PC-9 (cell line): ENCODE measurements around the gene FIZ1. TPM values are rescaled to one million over a fixed set of nuclear protein-coding genes. Genes with fewer than 3 reads are reported as not detected.

ENCODE experiments used
- BruUV-seq: library from RNA; stranded (reverse); fragments of 400-500 nt; replicated peaks from 2 replicates; lab custom pipeline; 2021; lab: Mats Ljungman, UMichigan
- CTCF ChIA-PET: fragments of 300-600 bp; sonication (Branson Sonifier 250); formaldehyde crosslinking; loops from one replicate; lab custom pipeline; 2022; ENCODE audit warnings: antibody characterized with exemption; lab: Charles Lee
- POLR2A ChIA-PET: fragments of 300-600 bp; sonication (Branson Sonifier 250); formaldehyde crosslinking; loops from one replicate; lab custom pipeline; 2022; ENCODE audit warnings: antibody characterized with exemption; ENCODE audit not compliant: unreplicated experiment; lab: Charles Lee
- DNase-seq, 2 experiments: peaks; one replicate each; pipeline versions ENCODE4 v3.0.0 to v3.0.0-alpha.2; 2015 to 2022; ENCODE audit warnings: mixed read lengths in 1 of 2
- H2AFZ ChIP-seq: fragments of 200-600 bp; sonication (generic); 2 replicates; pipeline ENCODE4 v1.8.1; 2017; ENCODE audit warnings: antibody characterized with exemption
- H3F3A ChIP-seq: fragments of 200-600 bp; sonication (generic); 2 replicates; pipeline ENCODE4 v1.8.1; 2017; ENCODE audit warnings: antibody characterized with exemption, mild to moderate bottlenecking, low read depth; ENCODE audit not compliant: insufficient read depth
- H3K27ac ChIP-seq: fragments of 200-600 bp; sonication (generic); 2 replicates; pipeline ENCODE4 v1.6.1; 2016; ENCODE audit warnings: mixed run types
- H3K27me3 ChIP-seq: fragments of 200-600 bp; sonication (generic); 2 replicates; pipeline ENCODE4 v1.6.1; 2016; ENCODE audit warnings: low read depth, mixed run types; ENCODE audit not compliant: insufficient read depth
- H3K36me3 ChIP-seq: fragments of 200-600 bp; sonication (generic); 2 replicates; pipeline ENCODE4 v1.6.1; 2016; ENCODE audit warnings: low read depth, mixed run types
- H3K4me1 ChIP-seq: fragments of 200-600 bp; sonication (generic); replicated peaks from 2 replicates; pipeline ENCODE4 v1.6.1; 2016; ENCODE audit warnings: mixed run types; ENCODE audit not compliant: insufficient read depth
- H3K4me2 ChIP-seq: fragments of 200-600 bp; sonication (generic); 2 replicates; pipeline ENCODE4 v1.6.1; 2017; ENCODE audit warnings: mixed run types
- H3K4me3 ChIP-seq: fragments of 200-600 bp; sonication (generic); 2 replicates; pipeline ENCODE4 v1.6.1; 2016; ENCODE audit warnings: mixed run types
- H3K79me2 ChIP-seq: fragments of 200-600 bp; sonication (generic); 2 replicates; pipeline ENCODE4 v1.6.1; 2017; ENCODE audit warnings: low read depth, mixed run types
- H3K9me2 ChIP-seq: fragments of 200-600 bp; sonication (generic); 2 replicates; pipeline ENCODE4 v1.8.1; 2017; ENCODE audit warnings: mild to moderate bottlenecking; ENCODE audit not compliant: insufficient read depth
- H3K9me3 ChIP-seq: fragments of 200-600 bp; sonication (generic); 2 replicates; pipeline ENCODE4 v1.8.1; 2016; ENCODE audit warnings: low read depth; ENCODE audit not compliant: insufficient read depth
- H4K20me1 ChIP-seq: fragments of 200-600 bp; sonication (generic); 2 replicates; pipeline ENCODE4 v1.8.1; 2017; ENCODE audit not compliant: insufficient read depth
- CTCF ChIP-seq: fragments of 200-600 bp; sonication (generic); conservative IDR thresholded peaks from 2 replicates; pipeline ENCODE4 v1.6.1; 2017; ENCODE audit warnings: mixed run types, antibody characterized with exemption, mild to moderate bottlenecking, moderate library complexity
- EZH2 ChIP-seq: fragments of 200-600 bp; sonication (generic); IDR thresholded peaks from 2 replicates; pipeline ENCODE4 v1.8.0; 2017; ENCODE audit warnings: antibody characterized with exemption, low read depth
- intact Hi-C: fragments of 100-400 bp; cut with micrococcal nuclease; formaldehyde crosslinking; loops from one replicate; pipeline ENCODE4 v1.10.0; 2022; ENCODE audit not compliant: unreplicated experiment
- total RNA-seq: library from RNA; stranded (reverse); gene quantifications from 2 replicates; pipeline ENCODE4 v1.2.3, GENCODE V29; 2021

Gene FIZ1
- total RNA-seq, 1 experiment from 2014 or later: 25.4 TPM

DNA sequence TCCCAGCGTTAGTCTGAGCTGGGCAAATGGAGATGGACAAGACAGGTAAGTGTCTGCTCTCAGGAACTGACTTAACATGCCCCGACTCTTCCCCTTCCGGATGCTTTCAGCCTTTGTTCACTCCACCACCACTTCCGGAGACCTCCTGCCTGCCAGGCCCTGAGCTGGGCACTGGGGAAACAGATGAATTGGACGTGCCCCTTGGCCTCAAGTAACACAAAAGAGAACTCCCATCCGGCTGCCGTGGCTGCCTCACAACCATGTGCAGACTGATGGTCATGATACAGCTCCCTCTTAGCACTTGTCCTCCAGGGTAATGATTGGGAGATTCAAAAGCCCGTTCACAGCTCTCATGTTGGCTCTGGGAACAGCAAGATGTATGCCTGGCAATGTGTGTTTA, 18.1 kb upstream of the FIZ1 start:
- no TSS peak for BruUV-seq
- intact Hi-C loops: no loop called here
- Histone ChIP-seq H3K36me3 (peaks cover 3% of the 10 kb centered on the region; the same call in 1 of the 2 replicates), H3K79me2 (no peaks in the 10 kb centered on the region), H3K27me3 (no peaks in the 10 kb centered on the region), H3F3A (peaks cover 31% of the 10 kb centered on the region), H2AFZ (no peak overlapping the region), H3K27ac (no peak overlapping the region), H3K4me1 (no peaks in the 10 kb centered on the region), H3K4me3 (no peak overlapping the region), H3K9me2 (no peaks in the 10 kb centered on the region), H3K4me2 (no peak overlapping the region), H4K20me1 (peaks cover 9% of the 10 kb centered on the region), H3K9me3 (no peaks in the 10 kb centered on the region)
- ChIA-PET CTCF (interaction anchor here (0.5 kb wide), 1 partner anchor 561 kb away, joined by 4 read pairs; no protein-coding TSS in a partner anchor), POLR2A (no interaction called here)
- no peak for DNase-seq
- TF ChIP-seq CTCF: no peak
- no peak for TF ChIP-seq EZH2

GRCh38 chr19:55616395-55616875, 17.1 kb upstream of the FIZ1 start:
- Histone ChIP-seq H3F3A (peaks cover 39% of the 10 kb centered on the region), H3K9me3 (no peaks in the 10 kb centered on the region), H3K4me2 (no peak overlapping the region), H3K36me3 (peaks cover 3% of the 10 kb centered on the region; the same call in 1 of the 2 replicates), H4K20me1 (peaks cover 14% of the 10 kb centered on the region), H2AFZ (no peak overlapping the region), H3K4me1 (no peaks in the 10 kb centered on the region), H3K79me2 (no peaks in the 10 kb centered on the region), H3K27ac (no peak overlapping the region), H3K27me3 (no peaks in the 10 kb centered on the region), H3K9me2 (no peaks in the 10 kb centered on the region), H3K4me3 (no peak overlapping the region)
- no TSS peak for BruUV-seq
- CTCF ChIA-PET: no interaction called here
- POLR2A ChIA-PET: interaction anchor here (0.5 kb wide), 1 partner anchor 11 kb away, joined by 4 read pairs; the partner anchor contains the start of gene ZNF865
- no peak for DNase-seq
- TF ChIP-seq CTCF (no peak), EZH2 (no peak)
- intact Hi-C loops: no loop called here

DNA sequence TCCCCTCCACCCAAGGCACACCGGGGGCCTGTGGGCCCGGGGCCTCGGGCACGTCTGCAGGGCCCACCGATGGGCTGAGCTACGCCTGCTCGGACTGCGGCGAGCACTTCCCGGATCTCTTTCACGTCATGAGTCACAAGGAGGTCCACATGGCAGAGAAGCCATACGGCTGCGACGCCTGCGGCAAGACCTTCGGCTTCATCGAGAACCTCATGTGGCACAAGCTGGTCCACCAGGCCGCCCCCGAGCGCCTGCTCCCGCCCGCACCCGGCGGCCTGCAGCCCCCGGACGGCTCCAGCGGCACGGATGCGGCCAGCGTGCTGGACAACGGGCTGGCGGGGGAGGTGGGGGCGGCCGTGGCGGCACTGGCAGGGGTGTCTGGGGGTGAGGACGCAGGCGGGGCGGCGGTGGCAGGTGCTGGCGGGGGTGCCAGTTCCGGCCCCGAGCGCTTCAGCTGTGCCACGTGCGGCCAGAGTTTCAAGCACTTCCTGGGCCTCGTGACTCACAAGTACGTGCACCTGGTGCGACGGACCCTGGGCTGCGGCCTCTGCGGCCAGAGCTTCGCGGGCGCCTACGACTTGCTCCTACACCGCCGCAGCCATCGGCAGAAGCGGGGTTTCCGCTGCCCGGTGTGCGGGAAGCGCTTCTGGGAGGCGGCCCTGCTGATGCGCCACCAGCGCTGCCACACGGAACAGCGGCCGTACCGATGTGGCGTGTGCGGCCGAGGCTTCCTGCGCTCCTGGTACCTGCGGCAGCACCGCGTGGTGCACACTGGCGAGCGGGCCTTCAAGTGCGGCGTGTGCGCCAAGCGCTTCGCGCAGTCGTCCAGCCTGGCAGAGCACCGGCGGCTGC, 16.5 kb upstream of the FIZ1 start:
- no peak for TF ChIP-seq EZH2
- TF ChIP-seq CTCF: no peak
- no peaks in the 10 kb centered on the region for H3K9me2 ChIP-seq
- H2AFZ ChIP-seq: no peak overlapping the region
- intact Hi-C loops: no loop called here
- H3K4me3 ChIP-seq: no peak overlapping the region
- BruUV-seq: no TSS peak
- no peak overlapping the region for H3K27ac ChIP-seq
- peaks cover 3% of the 10 kb centered on the region; the same call in 1 of the 2 replicates for H3K36me3 ChIP-seq
- no peaks in the 10 kb centered on the region for H3K79me2 ChIP-seq
- no peaks in the 10 kb centered on the region for H3K9me3 ChIP-seq
- H3K4me1 ChIP-seq: no peaks in the 10 kb centered on the region
- H3K27me3 ChIP-seq: no peaks in the 10 kb centered on the region
- DNase-seq: peak in 1 of 2 experiments; percentile 30
- H4K20me1 ChIP-seq: peaks cover 14% of the 10 kb centered on the region
- no peak overlapping the region for H3K4me2 ChIP-seq
- CTCF ChIA-PET: no interaction called here
- POLR2A ChIA-PET: no interaction called here
- H3F3A ChIP-seq: peaks cover 39% of the 10 kb centered on the region
